GM12892 (cell line): Measurements from ENCODE around the gene INPP5A.

Experiments
- POLR2A ChIP-seq: IDR thresholded peaks from 2 replicates; pipeline ENCODE4 v1.6.1; 2011; ENCODE audit warnings: low read depth, low read length, control low read depth
- POLR2AphosphoS5 ChIP-seq: IDR thresholded peaks from 2 replicates; pipeline ENCODE4 v1.6.1; 2011; ENCODE audit warnings: low read depth, low read length, control low read depth

GRCh38 chr10:132790934-132791829 is 253.6 kb downstream of the INPP5A start:
- no peak for TF ChIP-seq POLR2A
- TF ChIP-seq POLR2AphosphoS5, result no peak
